HepG2 (cell line): Measurements from ENCODE around the gene ASB14. TPM values are rescaled to one million over a fixed set of nuclear protein-coding genes. Genes with fewer than 3 reads are reported as not detected.

Experiments
- ARID3A ChIP-seq: IDR thresholded peaks from 2 replicates; pipeline ENCODE4 v1.6.1; 2012; ENCODE audit warnings: low read depth, low read length, improper control_type of control experiment
- CEBPG ChIP-seq: IDR thresholded peaks from 2 replicates; pipeline ENCODE4 v1.6.1; 2016
- CHD4 ChIP-seq: fragments of 200-600 bp; sonication (generic); IDR thresholded peaks from 2 replicates; pipeline ENCODE4 v1.7.0; 2017; ENCODE audit warnings: mild to moderate bottlenecking, low read length, borderline replicate concordance
- E2F1 ChIP-seq: sonication (generic); formaldehyde crosslinking; IDR thresholded peaks from 2 replicates; pipeline ENCODE4 v1.5.0; 2020; ENCODE audit warnings: missing genetic modification reagents
- EP300 ChIP-seq, 3 experiments: sonication (generic) in 1 of 3; formaldehyde crosslinking in 1 of 3; IDR thresholded peaks; 2 replicates each; pipeline versions ENCODE4 v1.5.1 to v1.6.1; 2011 to 2020; ENCODE audit warnings: low read depth in 2 of 3, low read length in 2 of 3, borderline replicate concordance in 1 of 3, improper control_type of control experiment in 1 of 3, mild to moderate bottlenecking in 1 of 3, missing genetic modification reagents in 1 of 3, moderate library complexity in 1 of 3
- KDM3A ChIP-seq: IDR thresholded peaks from 2 replicates; pipeline ENCODE4 v1.6.1; 2018; ENCODE audit warnings: low read depth, missing compliant biosample characterization
- MAFF ChIP-seq: IDR thresholded peaks from 2 replicates; pipeline ENCODE4 v1.6.1; 2011; ENCODE audit warnings: low read depth, low read length, improper control_type of control experiment
- MED1 ChIP-seq: sonication (generic); formaldehyde crosslinking; IDR thresholded peaks from 2 replicates; pipeline ENCODE4 v1.4.0; 2020; ENCODE audit warnings: missing genetic modification reagents
- NFATC3 ChIP-seq: sonication (generic); formaldehyde crosslinking; IDR thresholded peaks from 2 replicates; pipeline ENCODE4 v1.5.1; 2020; ENCODE audit warnings: mild to moderate bottlenecking, missing genetic modification reagents
- RELA ChIP-seq: sonication (generic); formaldehyde crosslinking; IDR thresholded peaks from 2 replicates; pipeline ENCODE4 v1.4.0; 2020; ENCODE audit warnings: missing genetic modification reagents
- RXRA ChIP-seq: sonication (generic); formaldehyde crosslinking; IDR thresholded peaks from 2 replicates; pipeline ENCODE4 v1.5.1; 2020; ENCODE audit warnings: missing genetic modification reagents
- SMAD9 ChIP-seq: sonication (generic); formaldehyde crosslinking; IDR thresholded peaks from 2 replicates; pipeline ENCODE4 v1.5.1; 2020; ENCODE audit warnings: mild to moderate bottlenecking, missing genetic modification reagents
- STAT6 ChIP-seq: sonication (generic); formaldehyde crosslinking; IDR thresholded peaks from 2 replicates; pipeline ENCODE4 v1.4.0; 2020; ENCODE audit warnings: missing genetic modification reagents, mild to moderate bottlenecking, borderline replicate concordance
- TBP ChIP-seq: sonication (generic); formaldehyde crosslinking; IDR thresholded peaks from 2 replicates; pipeline ENCODE4 v1.5.0; 2020; ENCODE audit warnings: missing genetic modification reagents
- TBX3 ChIP-seq: fragments of 450-650 bp; IDR thresholded peaks from 2 replicates; pipeline ENCODE4 v1.6.1; 2017; ENCODE audit warnings: antibody characterized with exemption, mild to moderate bottlenecking, inconsistent platforms, borderline replicate concordance
- ZBTB42 ChIP-seq: sonication (generic); formaldehyde crosslinking; IDR thresholded peaks from 2 replicates; pipeline ENCODE4 v1.5.0; 2020; ENCODE audit warnings: mild to moderate bottlenecking, missing genetic modification reagents
- ZNF30 ChIP-seq: sonication (generic); formaldehyde crosslinking; IDR thresholded peaks from 2 replicates; pipeline ENCODE4 v1.5.0; 2020; ENCODE audit warnings: mild to moderate bottlenecking, missing genetic modification reagents
- ZNF326 ChIP-seq: sonication (generic); formaldehyde crosslinking; IDR thresholded peaks from 2 replicates; pipeline ENCODE4 v1.4.0; 2020; ENCODE audit warnings: missing genetic modification reagents, borderline replicate concordance
- ZNF34 ChIP-seq: sonication (generic); formaldehyde crosslinking; IDR thresholded peaks from 2 replicates; pipeline ENCODE4 v1.4.0; 2020; ENCODE audit warnings: mild to moderate bottlenecking, missing genetic modification reagents, borderline replicate concordance
- ZNF468 ChIP-seq: sonication (generic); formaldehyde crosslinking; IDR thresholded peaks from 2 replicates; pipeline ENCODE4 v1.8.0; 2022; ENCODE audit warnings: mild to moderate bottlenecking, moderate library complexity, missing genetic modification reagents
- ZNF562 ChIP-seq: sonication (generic); formaldehyde crosslinking; IDR thresholded peaks from 2 replicates; pipeline ENCODE4 v1.8.0; 2022; ENCODE audit warnings: missing genetic modification reagents, borderline replicate concordance
- ZNF567 ChIP-seq: sonication (generic); formaldehyde crosslinking; IDR thresholded peaks from 2 replicates; pipeline ENCODE4 v1.8.1; 2023; ENCODE audit warnings: mild to moderate bottlenecking, missing genetic modification reagents, borderline replicate concordance
- ZNF644 ChIP-seq: IDR thresholded peaks from 2 replicates; pipeline ENCODE4 v1.6.1; 2016; ENCODE audit warnings: low read depth
- ZNF766 ChIP-seq: sonication (generic); formaldehyde crosslinking; IDR thresholded peaks from 2 replicates; pipeline ENCODE4 v1.5.0; 2020; ENCODE audit warnings: missing genetic modification reagents, borderline replicate concordance
- polyA plus RNA-seq, 8 experiments: library from polyadenylated mRNA; depleted of rRNA in 3 of 8; stranded (reverse) in 7 of 8; unstranded in 1 of 8; fragments of >200 nt; fragmentation: Illumina TruSeq in 4 of 8; extraction: Trizol in 4 of 8; gene quantifications; 2 replicates each; pipeline versions ENCODE4 v1.2.1 to v1.2.3, GENCODE V29; 2011 to 2016; ENCODE audit warnings: low read depth in 4 of 8, missing spikeins in 1 of 8, mixed read lengths in 1 of 8; ENCODE audit not compliant: insufficient read depth in 1 of 8
- total RNA-seq, 5 experiments: library from RNA; depleted of rRNA; stranded (reverse); fragments of >200 nt; fragmentation: Illumina TruSeq; extraction: Trizol; gene quantifications; 2 replicates each; pipeline ENCODE4 v1.2.3, GENCODE V29; 2016; ENCODE audit warnings: low read depth in 1 of 5
- TF ChIP-seq, protein P1 (sequence below): sonication (generic); formaldehyde crosslinking; IDR thresholded peaks from 2 replicates; pipeline ENCODE4 v1.8.1; 2023; ENCODE audit warnings: mild to moderate bottlenecking, missing genetic modification reagents, borderline replicate concordance

The ASB14 gene
- total and polyA plus RNA-seq, 2 of the 13 experiments (the other 11 are each of a cell fraction or from before 2014, with no cell fraction given) = not detected

DNA sequence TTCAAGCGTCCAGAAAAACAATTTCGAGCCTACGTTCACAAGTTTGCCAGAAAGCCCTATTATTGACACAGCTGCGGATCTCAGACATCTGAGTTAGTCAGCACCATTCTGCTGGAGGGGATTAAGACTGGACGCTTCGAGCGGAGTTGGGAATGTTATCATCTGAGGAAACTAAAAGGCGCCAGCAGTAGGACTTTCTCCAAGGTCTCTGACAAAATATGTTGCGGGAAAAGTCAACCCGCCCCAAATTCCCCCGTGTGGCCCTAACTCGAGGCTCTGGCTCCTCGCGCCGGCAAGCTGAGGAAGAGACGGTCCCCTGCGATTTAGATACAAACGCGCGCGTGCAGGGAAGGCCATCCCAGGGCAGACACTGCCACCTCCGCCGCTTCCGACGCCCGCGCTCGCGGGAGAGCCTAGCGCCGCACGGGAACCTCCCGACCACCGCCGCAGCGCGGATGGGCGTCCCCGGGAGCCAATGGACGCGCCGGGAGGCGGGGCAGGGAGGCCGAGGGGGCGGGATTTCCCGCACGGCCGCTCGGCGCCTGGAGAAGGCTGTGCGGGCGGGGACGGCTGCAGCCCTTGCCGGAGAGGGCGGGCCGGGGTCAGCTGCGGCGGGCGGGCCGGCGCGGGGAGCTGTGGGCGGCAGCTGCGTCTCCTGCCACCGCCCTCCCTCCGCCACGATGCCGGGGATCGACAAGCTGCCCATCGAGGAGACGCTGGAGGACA, 65.1 kb downstream of the ASB14 start, which contains the start of gene APPL1 (continued):
- TF ChIP-seq EP300 (IDR thresholded peaks at IDR 0.05; ENCODE audit: low read depth in 2 of 2, low read length in 2 of 2) (no peak), EP300 (CRISPR knock-in tag; IDR thresholded peaks at IDR 0.05; ENCODE audit: borderline replicate concordance) (no peak), STAT6 (CRISPR knock-in tag) (0 out of 2 replicates have a peak, but pooled peaks have one; percentile 84), CHD4 (no peak), KDM3A (CRISPR knock-in tag) (0 out of 2 replicates have a peak, but pooled peaks have one; percentile 41), ZNF766 (CRISPR knock-in tag) (no peak), MAFF (no peak), RXRA (CRISPR knock-in tag) (peak; percentile 68; the same call in 1 of the 2 replicates), RELA (CRISPR knock-in tag) (no peak), CEBPG (CRISPR knock-in tag) (no peak; the same call in 1 of the 2 replicates), ZNF30 (0 out of 2 replicates have a peak, but pooled peaks have one; percentile 44), ZNF468 (CRISPR knock-in tag) (no peak), ZNF562 (CRISPR knock-in tag) (no peak), SMAD9 (no peak; the same call in 1 of the 2 replicates), TBP (CRISPR knock-in tag) (no peak), ZNF567 (CRISPR knock-in tag) (0 out of 2 replicates have a peak, but pooled peaks have one; percentile 29), E2F1 (CRISPR knock-in tag) (peak; percentile 76; the same call in 1 of the 2 replicates), NFATC3 (CRISPR knock-in tag) (no peak), ARID3A (no peak), ZBTB42 (CRISPR knock-in tag) (no peak), ZNF644 (CRISPR knock-in tag) (no peak), ZNF326 (CRISPR knock-in tag) (no peak), MED1 (CRISPR knock-in tag) (peak; percentile 38; the same call in 1 of the 2 replicates), TBX3 (peak; percentile 15; the same call in 1 of the 2 replicates), ZNF34 (no peak)
- TF ChIP-seq, protein P1, sequence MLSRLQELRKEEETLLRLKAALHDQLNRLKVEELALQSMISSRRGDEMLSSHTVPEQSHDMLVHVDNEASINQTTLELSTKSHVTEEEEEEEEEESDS (CRISPR knock-in tag) = peak; percentile 92; the same call in 1 of the 2 replicates
